Right cardiac atrium (tissue), 5 donors: ENCODE results near the gene FIBIN. TPM values are rescaled to one million over a fixed set of nuclear protein-coding genes. Genes with fewer than 3 reads are reported as not detected.

Experiments used
- ATAC-seq, 2 donors: fragments of 200-7000 bp; cut with Tn5 transposase; one replicate each; pipeline versions ENCODE4 v1.8.0 to v1.9.1; 2020; ENCODE audit warnings: moderate library complexity in 2 of 2, mild to moderate bottlenecking in 1 of 2
- DNase-seq, 3 donors: peaks; one replicate each; pipeline ENCODE4 v3.0.0-alpha.2; 2020
- H3K27ac ChIP-seq: one replicate; pipeline ENCODE4 v1.5.1; 2013; ENCODE audit warnings: mild to moderate bottlenecking, low read length, control low read depth, moderate library complexity
- H3K27me3 ChIP-seq: one replicate; pipeline ENCODE4 v1.6.1; 2013; ENCODE audit not compliant: control insufficient read depth, insufficient read depth
- H3K4me1 ChIP-seq: one replicate; pipeline ENCODE4 v1.6.1; 2013; ENCODE audit warnings: low read length; ENCODE audit not compliant: control insufficient read depth, insufficient read depth
- H3K4me3 ChIP-seq: one replicate; pipeline ENCODE4 v1.5.1; 2013; ENCODE audit warnings: low read length, control low read depth
- H3K9me3 ChIP-seq: one replicate; pipeline ENCODE4 v1.6.1; 2013; ENCODE audit warnings: low read length; ENCODE audit not compliant: control insufficient read depth
- WGBS: extraction: QIAGEN DNeasy Blood & Tissue Kit; methylation state at CpG from one replicate; pipeline ENCODE4 v1.1.7; 2013; 5-methylcytosine and 5-hydroxymethylcytosine counted together
- intact Hi-C, 4 donors: fragments of 100-400 bp; cut with DNase I; formaldehyde crosslinking; loops; one replicate each; pipeline versions ENCODE4 v1.11.0 to v1.14.0; 2022 to 2023
- polyA plus RNA-seq: library from polyadenylated mRNA; stranded (reverse); fragments of 200-250 nt; gene quantifications from one replicate; pipeline ENCODE4 v1.2.3, GENCODE V29; 2013
- total RNA-seq, 4 donors: library from RNA; stranded (reverse); fragmentation: NEBNext Ultra II Directional; extraction: Animal tissue kit (Norgen Biotek cat#: 25700); gene quantifications; one replicate each; pipeline ENCODE4 v1.2.1, GENCODE V29; 2021
- donor health status: healthy with polysubstance abuse.
- donor health status: DM: no; HTN: yes; CAD: no.
- donor health status: DM: no; HTN: no; CAD: no.
- donor health status: DM: no; HTN: yes; CAD: no; lungs with severe emphysema.
- donor health status: DM: yes; HTN: yes; CAD: no.

The FIBIN gene
- total and polyA plus RNA-seq, 5 donors: 7.3 to 19.8 (median 10.9) TPM

- Histone ChIP-seq H3K27me3 (no peaks in the 10 kb centered on the region), H3K4me3 (no peak overlapping the region), H3K4me1 (no peaks in the 10 kb centered on the region), H3K9me3 (no peaks in the 10 kb centered on the region), H3K27ac (no peak overlapping the region)
- intact Hi-C loops: no loop called here
- WGBS: 68% methylated on average over 3 of the region's 3 CpGs
- no peak for ATAC-seq
- DNase-seq: no peak
Measured at GRCh38 chr11:27002431-27002830, 8.5 kb downstream of the FIBIN start.

- H3K27ac ChIP-seq: no peak overlapping the region
- no peaks in the 10 kb centered on the region for H3K4me1 ChIP-seq
- H3K27me3 ChIP-seq: no peaks in the 10 kb centered on the region
- H3K9me3 ChIP-seq: no peaks in the 10 kb centered on the region
- intact Hi-C loops: no loop called here
- WGBS: 60% methylated on average over 4 of the region's 4 CpGs
- ATAC-seq: no peak
- no peak for DNase-seq
- H3K4me3 ChIP-seq: no peak overlapping the region
Measured at GRCh38 chr11:27002838-27003237, 8.9 kb downstream of the FIBIN start.

GRCh38 chr11:27004103-27004502 is 10.2 kb downstream of the FIBIN start:
- H3K4me1 ChIP-seq: no peaks in the 10 kb centered on the region
- ATAC-seq: no peak
- no peak overlapping the region for H3K4me3 ChIP-seq
- no peak for DNase-seq
- 94% methylated on average over 2 of the region's 2 CpGs for WGBS
- no peaks in the 10 kb centered on the region for H3K9me3 ChIP-seq
- intact Hi-C loops: no loop called here
- H3K27ac ChIP-seq: no peak overlapping the region
- no peaks in the 10 kb centered on the region for H3K27me3 ChIP-seq

GRCh38 chr11:27008811-27009535 is 15.1 kb downstream of the FIBIN start:
- Histone ChIP-seq H3K27me3 (no peaks in the 10 kb centered on the region), H3K9me3 (no peaks in the 10 kb centered on the region), H3K27ac (no peak overlapping the region), H3K4me3 (no peak overlapping the region), H3K4me1 (no peaks in the 10 kb centered on the region)
- no peak for DNase-seq
- ATAC-seq: no peak
- intact Hi-C loops: no loop called here

GRCh38 chr11:27011560-27012233 is 17.8 kb downstream of the FIBIN start:
- no peak for ATAC-seq
- H3K9me3 ChIP-seq: no peaks in the 10 kb centered on the region
- H3K27me3 ChIP-seq: no peaks in the 10 kb centered on the region
- no peak overlapping the region for H3K27ac ChIP-seq
- 50% methylated on average over 4 of the region's 4 CpGs for WGBS
- intact Hi-C loops: no loop called here
- DNase-seq: no peak
- H3K4me3 ChIP-seq: no peak overlapping the region
- no peaks in the 10 kb centered on the region for H3K4me1 ChIP-seq

- intact Hi-C loops: no loop called here
Measured at GRCh38 chr11:27012234-27012921, 18.5 kb downstream of the FIBIN start.

GRCh38 chr11:27013781-27014361 is 20.0 kb downstream of the FIBIN start:
- no peaks in the 10 kb centered on the region for H3K9me3 ChIP-seq
- H3K27me3 ChIP-seq: no peaks in the 10 kb centered on the region
- no peak overlapping the region for H3K27ac ChIP-seq
- H3K4me3 ChIP-seq: no peak overlapping the region
- DNase-seq: no peak
- 46% methylated on average over 4 of the region's 4 CpGs for WGBS
- intact Hi-C loops: no loop called here
- ATAC-seq: peak; percentile 48 to 80
- no peaks in the 10 kb centered on the region for H3K4me1 ChIP-seq

More at GRCh38 chr11:27012234-27012921, 18.5 kb downstream of the FIBIN start:
- Histone ChIP-seq H3K4me1 (no peaks in the 10 kb centered on the region), H3K27me3 (no peaks in the 10 kb centered on the region), H3K4me3 (no peak overlapping the region), H3K27ac (no peak overlapping the region), H3K9me3 (no peaks in the 10 kb centered on the region)
- WGBS: 11% methylated on average over 4 of the region's 4 CpGs
- peak in 1 of 2 donors; percentile 47 for ATAC-seq
- DNase-seq: peak in 2 of 3 donors; percentile 22 to 60

- DNase-seq (no peak), ATAC-seq (peak; percentile 51 to 89)
- intact Hi-C loops: no loop called here
- Histone ChIP-seq H3K4me1 (no peaks in the 10 kb centered on the region), H3K27me3 (no peaks in the 10 kb centered on the region), H3K27ac (no peak overlapping the region), H3K4me3 (no peak overlapping the region), H3K9me3 (no peaks in the 10 kb centered on the region)
Measured at GRCh38 chr11:27018902-27019529, 25.1 kb downstream of the FIBIN start.

- ATAC-seq (no peak), DNase-seq (no peak)
- Histone ChIP-seq H3K27me3 (no peaks in the 10 kb centered on the region), H3K4me1 (no peaks in the 10 kb centered on the region), H3K9me3 (no peaks in the 10 kb centered on the region), H3K4me3 (no peak overlapping the region), H3K27ac (no peak overlapping the region)
- intact Hi-C loops: no loop called here
- WGBS: 57% methylated on average over 2 of the region's 2 CpGs
Measured at GRCh38 chr11:27020751-27021150, 26.8 kb downstream of the FIBIN start.

GRCh38 chr11:27022659-27023251 is 28.8 kb downstream of the FIBIN start:
- DNase-seq (no peak), ATAC-seq (no peak)
- Histone ChIP-seq H3K27me3 (no peaks in the 10 kb centered on the region), H3K4me3 (no peak overlapping the region), H3K27ac (no peak overlapping the region), H3K4me1 (no peaks in the 10 kb centered on the region), H3K9me3 (no peaks in the 10 kb centered on the region)
- intact Hi-C loops: no loop called here
- 77% methylated on average over 1 of the region's 1 CpG for WGBS
